ENCODE data around the gene AFAP1L2. TPM values are rescaled to one million over a fixed set of nuclear protein-coding genes. Genes with fewer than 3 reads are reported as not detected.

AFAP1L2 gene
- total and polyA plus RNA-seq, 8 donors: 2.6 to 25.0 (median 10.0) TPM

GRCh38 chr10:114436941-114437340, 32.6 kb upstream of the AFAP1L2 start:
- no peak for DNase-seq
- WGBS, 5 donors: 84 to 98% (median 94%) methylated on average over 2 of the region's 2 CpGs
- H3K27ac ChIP-seq: no peak overlapping the region
- TF ChIP-seq, protein P1, sequence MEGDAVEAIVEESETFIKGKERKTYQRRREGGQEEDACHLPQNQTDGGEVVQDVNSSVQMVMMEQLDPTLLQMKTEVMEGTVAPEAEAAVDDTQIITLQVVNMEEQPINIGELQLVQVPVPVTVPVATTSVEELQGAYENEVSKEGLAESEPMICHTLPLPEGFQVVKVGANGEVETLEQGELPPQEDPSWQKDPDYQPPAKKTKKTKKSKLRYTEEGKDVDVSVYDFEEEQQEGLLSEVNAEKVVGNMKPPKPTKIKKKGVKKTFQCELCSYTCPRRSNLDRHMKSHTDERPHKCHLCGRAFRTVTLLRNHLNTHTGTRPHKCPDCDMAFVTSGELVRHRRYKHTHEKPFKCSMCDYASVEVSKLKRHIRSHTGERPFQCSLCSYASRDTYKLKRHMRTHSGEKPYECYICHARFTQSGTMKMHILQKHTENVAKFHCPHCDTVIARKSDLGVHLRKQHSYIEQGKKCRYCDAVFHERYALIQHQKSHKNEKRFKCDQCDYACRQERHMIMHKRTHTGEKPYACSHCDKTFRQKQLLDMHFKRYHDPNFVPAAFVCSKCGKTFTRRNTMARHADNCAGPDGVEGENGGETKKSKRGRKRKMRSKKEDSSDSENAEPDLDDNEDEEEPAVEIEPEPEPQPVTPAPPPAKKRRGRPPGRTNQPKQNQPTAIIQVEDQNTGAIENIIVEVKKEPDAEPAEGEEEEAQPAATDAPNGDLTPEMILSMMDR (IDR thresholded peaks at IDR 0.05): no peak
- TF ChIP-seq EP300 (IDR thresholded peaks at IDR 0.05) (no peak), POLR2A (IDR thresholded peaks at IDR 0.05) (no peak), POLR2AphosphoS5 (IDR thresholded peaks at IDR 0.05) (no peak)
- peaks cover 0 to 2% (median 0%) of the 10 kb centered on the region in 4 donors for H3K4me1 ChIP-seq
- intact Hi-C loops (cut with DNase I; ENCODE audit: low total_unique reads): loop anchor here (10.0 kb wide), 1 partner anchor 132 kb away; no protein-coding TSS in a partner anchor
- no peak overlapping the region for H3K4me3 ChIP-seq
- H3K9me3 ChIP-seq: no peaks in the 10 kb centered on the region
- H3K27me3 ChIP-seq: no peaks in the 10 kb centered on the region
- H3K36me3 ChIP-seq: peaks cover 34 to 91% (median 81%) of the 10 kb centered on the region in 4 donors

DNA sequence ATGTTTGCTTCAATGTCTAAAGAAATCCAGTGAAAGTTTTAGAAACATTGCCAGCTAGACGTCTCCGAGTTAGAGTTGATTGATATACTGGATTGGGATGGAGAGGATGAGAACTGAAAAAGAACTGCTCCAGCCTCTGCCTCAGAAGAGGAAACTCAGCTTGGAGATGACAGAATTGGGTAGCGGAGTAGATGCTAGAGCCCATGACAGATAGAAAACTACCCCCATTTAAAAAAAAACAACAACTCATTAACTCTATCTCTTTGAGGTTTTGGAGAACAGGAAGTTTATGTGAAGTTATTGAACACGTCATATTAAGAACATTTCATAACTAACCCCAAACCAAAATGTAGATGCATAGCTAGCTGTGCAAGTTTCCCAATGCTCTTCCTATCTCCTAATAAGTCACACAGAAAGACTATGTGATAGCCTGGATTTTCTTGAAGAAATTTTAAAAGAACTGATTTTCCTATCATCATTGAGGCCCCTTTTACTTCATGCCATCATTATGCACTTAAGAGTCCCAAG, 28.3 kb upstream of the AFAP1L2 start:
- intact Hi-C loops (cut with DNase I; ENCODE audit: low total_unique reads): loop anchor here (10.0 kb wide), 1 partner anchor 128 kb away; no protein-coding TSS in a partner anchor

DNA sequence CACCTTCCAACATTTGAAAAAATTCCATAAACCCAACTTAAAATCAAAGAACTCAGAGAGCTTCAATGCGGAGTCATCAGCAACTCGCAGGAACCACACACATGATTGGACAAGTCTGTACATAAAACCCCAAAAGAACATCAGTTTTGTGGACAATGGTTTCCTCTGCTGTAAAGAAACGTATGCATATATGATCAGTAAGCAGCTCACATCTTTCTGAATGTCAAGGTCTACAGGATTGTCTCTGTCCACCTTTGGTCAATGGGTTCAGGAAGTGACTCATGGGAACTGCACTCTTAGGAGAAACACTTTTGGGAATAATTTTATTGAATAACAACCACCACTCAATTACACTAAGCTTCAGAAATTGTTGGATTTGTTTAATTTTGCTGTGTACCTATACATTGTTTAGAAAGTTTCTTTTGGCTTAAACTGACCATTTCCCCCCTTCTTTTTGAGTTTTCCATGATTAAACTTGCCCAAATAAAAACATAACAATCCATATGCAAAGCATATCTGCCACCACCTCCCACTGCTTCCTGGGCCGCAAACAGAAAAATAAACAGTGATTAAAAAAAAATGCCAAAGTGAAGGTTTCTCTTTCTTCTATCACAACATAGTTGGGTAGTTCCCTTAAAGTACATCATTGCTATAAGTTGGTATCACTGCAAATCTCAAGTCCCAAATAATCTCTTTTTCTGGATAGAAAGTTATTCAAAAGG, 27.3 kb upstream of the AFAP1L2 start:
- TF ChIP-seq, protein P1 (IDR thresholded peaks at IDR 0.05): no peak
- no peak for TF ChIP-seq POLR2A (IDR thresholded peaks at IDR 0.05)
- no peak for TF ChIP-seq EP300 (IDR thresholded peaks at IDR 0.05)
- TF ChIP-seq POLR2AphosphoS5 (IDR thresholded peaks at IDR 0.05): no peak
- DNase-seq: no peak
- H3K36me3 ChIP-seq: peaks cover 13 to 59% (median 44%) of the 10 kb centered on the region in 4 donors
- peaks cover 6 to 15% (median 10%) of the 10 kb centered on the region in 4 donors for H3K4me1 ChIP-seq
- no peak overlapping the region for H3K4me3 ChIP-seq
- intact Hi-C loops (cut with DNase I; ENCODE audit: low total_unique reads): loop anchor here (10.0 kb wide), 1 partner anchor 127 kb away; no protein-coding TSS in a partner anchor
- H3K9me3 ChIP-seq: no peaks in the 10 kb centered on the region
- H3K27me3 ChIP-seq: no peaks in the 10 kb centered on the region
- 85 to 92% (median 89%) methylated on average over 4 of the region's 4 CpGs for WGBS, 5 donors
- H3K27ac ChIP-seq: no peak overlapping the region

More for the DNA sequence above, 28.3 kb upstream of the AFAP1L2 start:
- Histone ChIP-seq H3K27ac (no peak overlapping the region), H3K4me3 (no peak overlapping the region), H3K27me3 (no peaks in the 10 kb centered on the region), H3K4me1 (peaks cover 0 to 5% (median 3%) of the 10 kb centered on the region in 4 donors), H3K9me3 (no peaks in the 10 kb centered on the region), H3K36me3 (peaks cover 24 to 70% (median 52%) of the 10 kb centered on the region in 4 donors)
- no peak for TF ChIP-seq POLR2AphosphoS5 (IDR thresholded peaks at IDR 0.05)
- TF ChIP-seq POLR2A (IDR thresholded peaks at IDR 0.05): no peak
- TF ChIP-seq, protein P1 (IDR thresholded peaks at IDR 0.05): no peak
- no peak for TF ChIP-seq EP300 (IDR thresholded peaks at IDR 0.05)
- 76 to 92% (median 84%) methylated on average over 4 of the region's 4 CpGs for WGBS, 5 donors
- no peak for DNase-seq

DNA sequence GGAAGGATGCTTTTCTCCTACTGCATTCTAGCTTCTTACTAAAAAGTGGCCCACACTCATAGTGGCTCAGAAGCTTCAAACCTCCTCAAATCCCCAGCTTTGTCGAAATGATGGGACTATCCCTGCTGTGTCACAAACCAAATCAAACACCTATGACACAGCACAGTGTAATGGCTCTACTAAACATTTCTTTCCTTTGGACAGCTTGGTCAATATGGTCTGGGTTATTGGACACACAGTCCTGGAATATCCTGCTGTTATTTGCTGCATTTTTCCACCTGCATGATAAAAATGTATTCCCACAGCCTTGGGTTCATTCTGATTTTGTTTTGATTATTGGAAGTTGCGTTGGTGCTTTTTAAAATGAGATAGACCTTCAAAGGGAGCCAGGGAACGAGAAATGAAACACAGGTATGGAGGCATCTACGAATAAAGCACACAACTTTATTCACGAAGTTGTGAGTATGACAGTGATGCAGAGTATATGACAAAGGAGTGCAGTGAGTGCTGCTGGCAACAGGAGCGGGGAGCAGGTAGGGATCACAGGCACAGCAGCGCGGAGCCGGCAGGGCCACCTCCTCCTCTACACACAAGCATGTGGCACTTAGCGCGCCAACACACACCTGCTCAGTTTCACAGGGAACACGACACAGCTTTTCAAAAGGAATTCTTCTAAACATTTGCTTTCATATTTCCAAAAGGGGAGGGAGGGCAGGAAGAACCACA, 26.5 kb upstream of the AFAP1L2 start:
- 89 to 94% (median 93%) methylated on average over 12 of the region's 12 CpGs for WGBS, 5 donors
- no peaks in the 10 kb centered on the region for H3K27me3 ChIP-seq
- H3K36me3 ChIP-seq: peaks cover 7 to 52% (median 37%) of the 10 kb centered on the region in 4 donors
- TF ChIP-seq, protein P1 (IDR thresholded peaks at IDR 0.05): no peak
- TF ChIP-seq EP300 (IDR thresholded peaks at IDR 0.05) (no peak), POLR2AphosphoS5 (IDR thresholded peaks at IDR 0.05) (no peak), POLR2A (IDR thresholded peaks at IDR 0.05) (no peak)
- H3K9me3 ChIP-seq: no peaks in the 10 kb centered on the region
- peaks cover 6 to 16% (median 11%) of the 10 kb centered on the region in 4 donors for H3K4me1 ChIP-seq
- DNase-seq: peak in 1 of 2 donors; percentile 34
- no peak overlapping the region for H3K4me3 ChIP-seq
- intact Hi-C loops (cut with DNase I; ENCODE audit: low total_unique reads): loop anchor here (10.0 kb wide), 1 partner anchor 126 kb away; no protein-coding TSS in a partner anchor
- H3K27ac ChIP-seq: no peak overlapping the region

Data from stomach (tissue), 9 donors.